SU-DHL-6 (cell line): Measurements from ENCODE around the gene NFIC.
"Not testable (repeated sequence)": the region's sequence is repeated elsewhere in the genome, so short reads cannot be mapped to it uniquely, and the experiment has no call there.

Experiments used
- H2AFZ ChIP-seq: fragments of 200-600 bp; sonication (generic); 2 replicates; pipeline ENCODE4 v1.6.1; 2014; ENCODE audit warnings: low read depth, mild to moderate bottlenecking, moderate library complexity, mixed read lengths, antibody characterized with exemption, low read length; ENCODE audit not compliant: severe bottlenecking
- H3F3A ChIP-seq: fragments of 200-600 bp; shearing (Covaris generic); 2 replicates; pipeline ENCODE4 v1.6.0; 2016; ENCODE audit warnings: antibody characterized with exemption, mild to moderate bottlenecking; ENCODE audit not compliant: insufficient read depth
- H3K27ac ChIP-seq: fragments of 200-600 bp; sonication (generic); 2 replicates; pipeline ENCODE4 v1.5.1; 2016; ENCODE audit warnings: low read depth, mild to moderate bottlenecking, low read length, moderate library complexity, mixed read lengths
- H3K27me3 ChIP-seq: fragments of 200-600 bp; sonication (generic), shearing (Covaris generic); 2 replicates; pipeline ENCODE4 v1.6.0; 2014; ENCODE audit warnings: mild to moderate bottlenecking, low read length
- H3K36me3 ChIP-seq: fragments of 200-600 bp; sonication (generic); 2 replicates; pipeline ENCODE4 v1.6.1; 2014; ENCODE audit warnings: mild to moderate bottlenecking, low read length, mixed read lengths
- H3K4me2 ChIP-seq: fragments of 300-600, 200-600 bp; shearing (Covaris generic), sonication (generic); 2 replicates; pipeline ENCODE4 v1.6.0; 2014; ENCODE audit warnings: low read length, low read depth, mild to moderate bottlenecking; ENCODE audit not compliant: poor library complexity, severe bottlenecking
- H3K4me3 ChIP-seq: fragments of 200-600 bp; sonication (generic); 2 replicates; pipeline ENCODE4 v1.5.1; 2014; ENCODE audit warnings: antibody characterized with exemption, low read length, mild to moderate bottlenecking, mixed read lengths; ENCODE audit not compliant: insufficient read depth, poor library complexity, severe bottlenecking
- H3K79me2 ChIP-seq: fragments of 200-600 bp; sonication (generic); 2 replicates; pipeline ENCODE4 v1.6.1; 2014; ENCODE audit warnings: mild to moderate bottlenecking, low read length, moderate library complexity; ENCODE audit not compliant: insufficient read depth
- H3K9ac ChIP-seq: fragments of 200-600 bp; sonication (generic); 2 replicates; pipeline ENCODE4 v1.7.0; 2014; ENCODE audit warnings: mild to moderate bottlenecking, low read length
- H3K9me2 ChIP-seq: fragments of 200-600 bp; sonication (generic); replicated peaks from 2 replicates; pipeline ENCODE4 v1.6.1; 2014; ENCODE audit warnings: low read length; ENCODE audit not compliant: insufficient read depth
- H3K9me3 ChIP-seq: fragments of 200-600 bp; sonication (generic); 2 replicates; pipeline ENCODE4 v1.6.1; 2014; ENCODE audit warnings: low read length, mixed read lengths; ENCODE audit not compliant: insufficient read depth
- H4K20me1 ChIP-seq: fragments of 200-600 bp; sonication (generic); 2 replicates; pipeline ENCODE4 v1.6.1; 2014; ENCODE audit warnings: low read depth, mild to moderate bottlenecking, antibody characterized with exemption, low read length, moderate library complexity, mixed read lengths
- EZH2phosphoT487 ChIP-seq: fragments of 200-600 bp; sonication (generic), shearing (Covaris generic); conservative IDR thresholded peaks from 2 replicates; pipeline ENCODE4 v1.6.1; 2018; ENCODE audit warnings: mild to moderate bottlenecking, antibody characterized with exemption, low read length, moderate library complexity, mixed read lengths
- TF ChIP-seq, protein P1 (sequence below): fragments of 200-600 bp; sonication (generic); IDR thresholded peaks from one replicate; pipeline ENCODE4 v1.5.1; 2017; ENCODE audit warnings: antibody characterized with exemption, mild to moderate bottlenecking, low read length, moderate library complexity; ENCODE audit not compliant: insufficient read depth, poor library complexity, severe bottlenecking

NFIC gene

DNA sequence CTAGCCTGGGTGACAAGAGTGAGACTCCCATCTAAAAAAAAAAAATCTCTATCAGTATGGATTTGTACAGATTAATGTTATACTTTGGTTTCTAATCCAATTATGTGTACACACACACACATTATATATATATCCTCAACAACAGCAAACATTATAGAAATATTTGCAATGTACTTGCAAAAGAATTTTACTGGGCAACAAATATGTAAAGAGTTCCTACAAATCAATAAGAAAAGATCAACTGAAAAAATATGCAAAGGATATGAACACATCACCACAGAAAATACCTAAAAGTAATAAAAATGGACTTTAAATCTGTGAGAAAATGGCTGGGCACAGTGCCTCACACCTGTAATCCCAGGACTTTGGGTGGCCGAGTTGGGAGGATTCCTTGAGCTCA lies 40.9 kb upstream of the NFIC start:
- no peak overlapping the region for H3K9ac ChIP-seq
- H3K4me2 ChIP-seq = no peak overlapping the region
- no peaks in the 10 kb centered on the region for H3F3A ChIP-seq
- H3K27me3 ChIP-seq = no peaks in the 10 kb centered on the region
- no peak for TF ChIP-seq EZH2phosphoT487
- TF ChIP-seq, protein P1, sequence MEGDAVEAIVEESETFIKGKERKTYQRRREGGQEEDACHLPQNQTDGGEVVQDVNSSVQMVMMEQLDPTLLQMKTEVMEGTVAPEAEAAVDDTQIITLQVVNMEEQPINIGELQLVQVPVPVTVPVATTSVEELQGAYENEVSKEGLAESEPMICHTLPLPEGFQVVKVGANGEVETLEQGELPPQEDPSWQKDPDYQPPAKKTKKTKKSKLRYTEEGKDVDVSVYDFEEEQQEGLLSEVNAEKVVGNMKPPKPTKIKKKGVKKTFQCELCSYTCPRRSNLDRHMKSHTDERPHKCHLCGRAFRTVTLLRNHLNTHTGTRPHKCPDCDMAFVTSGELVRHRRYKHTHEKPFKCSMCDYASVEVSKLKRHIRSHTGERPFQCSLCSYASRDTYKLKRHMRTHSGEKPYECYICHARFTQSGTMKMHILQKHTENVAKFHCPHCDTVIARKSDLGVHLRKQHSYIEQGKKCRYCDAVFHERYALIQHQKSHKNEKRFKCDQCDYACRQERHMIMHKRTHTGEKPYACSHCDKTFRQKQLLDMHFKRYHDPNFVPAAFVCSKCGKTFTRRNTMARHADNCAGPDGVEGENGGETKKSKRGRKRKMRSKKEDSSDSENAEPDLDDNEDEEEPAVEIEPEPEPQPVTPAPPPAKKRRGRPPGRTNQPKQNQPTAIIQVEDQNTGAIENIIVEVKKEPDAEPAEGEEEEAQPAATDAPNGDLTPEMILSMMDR = no peak
- no peaks in the 10 kb centered on the region for H4K20me1 ChIP-seq
- H3K27ac ChIP-seq = no peak overlapping the region
- no peak overlapping the region for H3K4me3 ChIP-seq
- no peaks in the 10 kb centered on the region for H3K9me3 ChIP-seq
- no peak overlapping the region for H2AFZ ChIP-seq
- H3K79me2 ChIP-seq = no peaks in the 10 kb centered on the region
- H3K36me3 ChIP-seq = no peaks in the 10 kb centered on the region
- H3K9me2 ChIP-seq = no peaks in the 10 kb centered on the region

DNA sequence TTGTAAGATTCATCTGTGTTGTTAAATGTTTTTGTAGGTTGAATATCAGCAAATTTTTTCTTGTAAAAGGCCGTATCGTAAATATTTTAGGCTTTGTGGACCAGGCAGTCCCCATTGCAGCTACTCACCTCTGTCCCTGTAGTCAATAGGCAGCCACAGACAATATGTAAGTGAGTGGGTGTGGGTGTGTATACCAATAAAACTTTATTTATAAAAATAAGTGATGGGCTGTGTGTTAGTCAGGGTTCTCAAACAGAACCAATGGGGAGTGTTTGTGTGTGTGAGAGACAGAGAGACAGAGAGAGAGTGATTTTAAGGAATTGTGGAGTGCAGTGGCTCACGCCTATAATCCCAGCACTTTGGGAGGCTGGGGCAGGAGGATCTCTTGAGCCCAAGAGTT lies 37.6 kb upstream of the NFIC start:
- Histone ChIP-seq H3K9ac (no peak overlapping the region), H3K79me2 (no peaks in the 10 kb centered on the region), H3K4me2 (no peak overlapping the region), H2AFZ (no peak overlapping the region), H3K9me2 (no peaks in the 10 kb centered on the region), H3K4me3 (no peak overlapping the region), H4K20me1 (no peaks in the 10 kb centered on the region), H3K27me3 (no peaks in the 10 kb centered on the region), H3K9me3 (no peaks in the 10 kb centered on the region), H3K36me3 (no peaks in the 10 kb centered on the region), H3F3A (no peaks in the 10 kb centered on the region), H3K27ac (no peak overlapping the region)
- no peak for TF ChIP-seq EZH2phosphoT487
- TF ChIP-seq, protein P1 = no peak

- H2AFZ ChIP-seq = no peak overlapping the region
- H3K4me3 ChIP-seq = no peak overlapping the region
These were observed 36.3 kb upstream of the NFIC start for GRCh38 chr19:3330047-3330446.

GRCh38 chr19:3332232-3332631 lies 34.2 kb upstream of the NFIC start:
- not testable (repeated sequence) for H3K36me3 ChIP-seq, H2AFZ ChIP-seq, H3K9me3 ChIP-seq, H3K4me3 ChIP-seq, H3K9me2 ChIP-seq, H3K4me2 ChIP-seq, H3K27me3 ChIP-seq, H3K9ac ChIP-seq, H3K27ac ChIP-seq, H4K20me1 ChIP-seq, H3F3A ChIP-seq, H3K79me2 ChIP-seq

More at GRCh38 chr19:3330047-3330446, 36.3 kb upstream of the NFIC start:
- Histone ChIP-seq H3F3A (no peaks in the 10 kb centered on the region), H3K4me2 (no peak overlapping the region), H4K20me1 (no peaks in the 10 kb centered on the region), H3K79me2 (no peaks in the 10 kb centered on the region), H3K9ac (no peak overlapping the region), H3K36me3 (no peaks in the 10 kb centered on the region), H3K27me3 (no peaks in the 10 kb centered on the region), H3K9me3 (no peaks in the 10 kb centered on the region), H3K9me2 (no peaks in the 10 kb centered on the region), H3K27ac (no peak overlapping the region)
- TF ChIP-seq, protein P1 = no peak
- no peak for TF ChIP-seq EZH2phosphoT487
